Lower lobe of right lung (tissue), 2 donors: ENCODE data around the gene CCL28. TPM values are rescaled to one million over a fixed set of nuclear protein-coding genes. Genes with fewer than 3 reads are reported as not detected.
"Not testable (repeated sequence)": the region's sequence is repeated elsewhere in the genome, so short reads cannot be mapped to it uniquely, and the experiment has no call there.

ENCODE experiments used
- ATAC-seq, 2 donors: fragments of 200-7000 bp; cut with Tn5 transposase; one replicate each; pipeline ENCODE4 v1.9.1; 2020 to 2022; ENCODE audit warnings: mild to moderate bottlenecking in 2 of 2, moderate library complexity in 2 of 2
- DNase-seq: peaks from one replicate; pipeline ENCODE4 v3.0.0-alpha.2; 2020
- H3K27ac ChIP-seq: fragments of 200-600 bp; one replicate; pipeline ENCODE4 v1.8.0; 2022
- H3K27me3 ChIP-seq: fragments of 200-600 bp; one replicate; pipeline ENCODE4 v1.8.0; 2022; ENCODE audit warnings: low read depth
- H3K36me3 ChIP-seq: fragments of 200-600 bp; one replicate; pipeline ENCODE4 v1.8.0; 2022; ENCODE audit warnings: mild to moderate bottlenecking
- H3K4me1 ChIP-seq: fragments of 200-600 bp; one replicate; pipeline ENCODE4 v1.8.0; 2022
- H3K4me3 ChIP-seq: fragments of 200-600 bp; one replicate; pipeline ENCODE4 v1.8.0; 2022; ENCODE audit warnings: mild to moderate bottlenecking
- H3K9me3 ChIP-seq: fragments of 200-600 bp; one replicate; pipeline ENCODE4 v1.8.0; 2022
- CTCF ChIP-seq: fragments of 200-600 bp; IDR thresholded peaks from one replicate; pipeline ENCODE4 v1.8.0; 2022; ENCODE audit warnings: antibody characterized with exemption, mild to moderate bottlenecking
- intact Hi-C: fragments of 100-400 bp; cut with DNase I; formaldehyde crosslinking; loops from one replicate; pipeline ENCODE4 v1.11.0; 2022
- total RNA-seq: library from RNA; stranded (reverse); fragmentation: NEBNext Ultra II Directional; extraction: Animal tissue kit (Norgen Biotek cat#: 25700); gene quantifications from one replicate; pipeline ENCODE4 v1.2.1, GENCODE V29; 2021
- donor health status: DM: no; HTN: yes; CAD: no; lungs with severe emphysema.

CCL28 gene
- total RNA-seq, 1 donor from 2014 or later: 7.7 TPM

DNA sequence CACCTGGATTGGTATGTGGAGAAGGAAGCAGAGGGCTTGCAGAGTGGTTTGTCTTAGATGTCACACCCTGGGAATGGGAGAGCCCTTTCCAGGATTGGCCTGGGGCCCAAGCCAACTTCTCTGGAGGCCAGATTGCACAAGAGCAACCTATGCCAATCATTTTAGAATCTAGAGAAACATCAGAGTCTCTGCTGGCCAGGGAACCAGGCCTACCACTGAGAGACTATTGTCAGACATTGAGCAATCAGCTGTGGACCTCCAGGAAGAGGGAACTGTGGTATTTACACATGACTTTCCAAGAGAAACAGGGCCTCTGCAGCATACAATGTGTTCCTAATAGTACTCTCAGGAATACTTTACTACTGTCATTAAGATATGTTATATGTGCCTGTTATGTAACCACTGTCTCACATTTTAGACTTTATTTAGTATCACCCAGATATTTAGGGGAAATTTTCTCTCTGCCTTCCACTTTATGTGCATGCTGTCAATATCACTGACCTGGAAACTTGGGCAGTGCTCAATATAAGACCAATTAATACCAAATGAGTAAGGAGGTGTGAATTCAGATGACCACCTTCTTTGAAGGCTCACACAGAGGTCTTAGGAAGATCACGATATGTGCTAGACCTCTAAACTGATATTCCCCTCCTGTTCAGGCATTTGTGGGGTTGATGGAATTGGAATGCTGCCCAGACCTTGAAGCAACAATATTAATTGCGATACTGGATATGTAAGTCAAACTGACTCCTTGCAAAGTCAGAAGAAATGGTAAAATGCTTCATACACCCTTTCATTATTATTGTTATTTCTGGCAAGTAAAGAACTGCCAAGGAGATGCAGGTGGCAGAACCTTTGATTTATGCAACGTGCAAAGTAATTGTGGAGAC, 20.5 kb upstream of the CCL28 start:
- TF ChIP-seq CTCF: no peak
- ATAC-seq: peak; percentile 87 to 89

DNA sequence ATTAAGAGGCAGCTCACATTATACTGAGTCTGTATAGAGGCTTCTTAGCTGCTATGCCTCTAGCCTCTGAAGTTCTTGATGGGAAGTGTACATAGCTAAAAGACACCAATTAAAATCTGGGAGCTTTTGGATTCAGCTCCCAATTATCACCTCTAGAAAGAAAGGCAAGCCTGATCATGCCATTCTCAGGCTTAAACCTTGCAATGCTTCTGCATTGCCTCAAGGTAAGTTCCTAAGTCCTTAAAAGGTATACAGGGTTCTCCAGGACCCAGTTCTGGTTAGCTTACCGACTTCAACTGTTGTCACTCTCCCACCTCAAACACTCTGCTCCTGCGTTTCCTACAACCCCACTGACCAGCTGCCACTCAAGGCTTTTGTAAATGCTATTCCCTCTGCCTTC, 17.5 kb upstream of the CCL28 start:
- H3K27ac ChIP-seq: no peak overlapping the region

More for the DNA sequence above, 20.5 kb upstream of the CCL28 start:
- intact Hi-C loops: no loop called here
- DNase-seq: peak; percentile 82
- H3K9me3 ChIP-seq: no peaks in the 10 kb centered on the region
- H3K4me1 ChIP-seq: peaks cover 12% of the 10 kb centered on the region
- no peak overlapping the region for H3K4me3 ChIP-seq
- H3K36me3 ChIP-seq: no peaks in the 10 kb centered on the region
- no peak overlapping the region for H3K27ac ChIP-seq
- H3K27me3 ChIP-seq: no peaks in the 10 kb centered on the region

DNA sequence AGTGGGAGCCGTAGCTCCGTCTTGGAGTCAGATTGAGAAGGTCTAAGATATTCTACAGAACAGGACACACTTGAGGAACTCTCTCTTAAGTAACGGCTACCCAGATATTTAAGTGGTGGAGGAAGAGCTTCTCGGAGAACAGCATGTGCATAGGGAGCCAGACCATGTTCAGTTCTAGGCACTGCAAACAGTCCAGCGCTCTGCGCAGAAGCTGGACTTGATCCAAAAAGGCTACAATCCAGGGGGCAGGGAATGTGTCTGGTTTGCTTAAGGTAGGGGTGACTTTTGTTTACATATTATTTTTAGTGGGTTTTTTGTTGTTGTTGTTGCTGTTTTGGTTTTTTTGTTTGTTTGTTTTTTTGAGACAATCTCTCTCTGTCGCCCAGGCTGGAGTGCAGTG, 16.8 kb upstream of the CCL28 start:
- Histone ChIP-seq H3K36me3 (no peaks in the 10 kb centered on the region), H3K27ac (no peak overlapping the region), H3K9me3 (no peaks in the 10 kb centered on the region), H3K27me3 (no peaks in the 10 kb centered on the region), H3K4me1 (peaks cover 12% of the 10 kb centered on the region), H3K4me3 (no peak overlapping the region)
- DNase-seq: no peak
- TF ChIP-seq CTCF: no peak
- intact Hi-C loops: no loop called here
- no peak for ATAC-seq

More for the DNA sequence above, 17.5 kb upstream of the CCL28 start:
- Histone ChIP-seq H3K27me3 (no peaks in the 10 kb centered on the region), H3K4me3 (no peak overlapping the region), H3K4me1 (peaks cover 12% of the 10 kb centered on the region), H3K9me3 (no peaks in the 10 kb centered on the region), H3K36me3 (no peaks in the 10 kb centered on the region)
- no peak for TF ChIP-seq CTCF
- DNase-seq: no peak
- ATAC-seq: no peak
- intact Hi-C loops: no loop called here

GRCh38 chr5:43427306-43427705, 15.1 kb upstream of the CCL28 start:
- H3K36me3 ChIP-seq: no peaks in the 10 kb centered on the region
- ATAC-seq (no peak), DNase-seq (no peak)
- no peak overlapping the region for H3K27ac ChIP-seq
- intact Hi-C loops: no loop called here
- peaks cover 3% of the 10 kb centered on the region for H3K4me1 ChIP-seq
- TF ChIP-seq CTCF: no peak
- no peak overlapping the region for H3K4me3 ChIP-seq
- H3K27me3 ChIP-seq: no peaks in the 10 kb centered on the region
- no peaks in the 10 kb centered on the region for H3K9me3 ChIP-seq

DNA sequence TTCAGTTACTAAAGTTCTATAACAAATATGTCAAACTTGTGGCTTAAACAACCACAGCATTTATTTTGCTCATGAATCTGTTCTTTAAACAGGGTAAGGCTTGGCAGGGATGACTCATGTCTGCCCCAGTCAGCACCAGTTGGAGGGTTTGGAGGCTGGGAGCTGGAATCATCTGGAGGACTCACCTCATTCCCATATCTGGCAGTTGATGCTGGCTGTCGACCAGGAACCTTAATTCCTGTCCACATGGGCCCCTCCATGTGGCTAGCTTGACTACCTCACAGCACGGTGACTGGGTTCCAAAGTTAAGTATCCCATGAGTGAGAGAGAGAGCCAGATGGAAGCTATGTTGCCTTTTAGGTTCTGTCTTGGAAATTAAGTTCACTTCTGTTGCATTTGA, 13.8 kb upstream of the CCL28 start:
- no peak for ATAC-seq
- Histone ChIP-seq H3K27ac (no peak overlapping the region), H3K4me1 (peaks cover 11% of the 10 kb centered on the region), H3K27me3 (no peaks in the 10 kb centered on the region), H3K36me3 (no peaks in the 10 kb centered on the region), H3K9me3 (no peaks in the 10 kb centered on the region), H3K4me3 (no peak overlapping the region)
- DNase-seq: no peak
- intact Hi-C loops: no loop called here
- TF ChIP-seq CTCF: no peak

GRCh38 chr5:43423086-43423485, 10.9 kb upstream of the CCL28 start:
- intact Hi-C loops, DNase-seq, H3K27me3 ChIP-seq, H3K36me3 ChIP-seq, H3K27ac ChIP-seq, H3K4me3 ChIP-seq, H3K9me3 ChIP-seq, ATAC-seq: not testable (repeated sequence)
- H3K4me1 ChIP-seq: peaks cover 11% of the 10 kb centered on the region
